ENCODE data around the gene NXT1.

The NXT1 gene

DNA sequence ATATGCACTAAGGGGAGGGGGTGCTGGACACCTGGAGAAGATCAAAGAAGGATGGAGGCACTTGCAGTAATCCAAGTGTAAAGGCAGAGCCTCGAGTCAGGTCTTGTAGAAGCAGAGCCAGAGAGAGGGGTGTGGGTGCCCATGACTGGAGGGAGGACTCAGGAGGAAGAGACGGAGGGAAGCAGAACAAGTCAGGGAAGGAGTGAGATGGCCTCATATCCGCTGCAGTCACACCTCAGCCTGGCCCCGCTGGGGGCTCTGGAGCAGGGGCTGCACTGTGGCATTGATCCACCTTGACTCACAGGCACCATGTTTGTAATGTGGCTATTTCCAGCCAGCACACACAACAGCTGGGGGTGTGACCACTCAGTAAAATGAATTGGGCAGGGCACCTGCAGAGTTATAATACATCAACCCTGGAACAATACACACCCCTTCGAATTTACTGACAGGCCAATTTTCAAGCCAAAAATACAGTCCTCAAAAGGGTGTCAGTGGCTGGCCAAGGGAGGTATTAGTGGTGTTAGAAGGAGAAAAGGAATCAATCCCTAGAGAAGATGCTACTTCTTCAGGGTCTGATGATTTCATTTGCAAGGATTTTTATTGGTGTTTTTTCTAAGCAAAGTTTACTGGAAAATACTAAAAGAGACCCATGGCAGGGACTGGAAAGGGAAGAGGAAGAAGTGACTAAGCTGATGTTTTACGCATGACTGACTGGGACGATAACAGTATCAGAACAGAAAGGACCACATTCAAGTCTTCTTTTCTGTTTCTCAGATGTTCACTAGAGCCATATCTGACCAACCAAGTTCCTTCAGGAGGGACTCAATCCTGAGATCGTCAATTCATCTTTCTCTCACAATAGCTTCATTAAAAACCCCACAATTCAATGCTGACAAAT is 18.9 kb upstream of the NXT1 start:
- DNase-seq (ENCODE audit: low spot score) = no peak

DNA sequence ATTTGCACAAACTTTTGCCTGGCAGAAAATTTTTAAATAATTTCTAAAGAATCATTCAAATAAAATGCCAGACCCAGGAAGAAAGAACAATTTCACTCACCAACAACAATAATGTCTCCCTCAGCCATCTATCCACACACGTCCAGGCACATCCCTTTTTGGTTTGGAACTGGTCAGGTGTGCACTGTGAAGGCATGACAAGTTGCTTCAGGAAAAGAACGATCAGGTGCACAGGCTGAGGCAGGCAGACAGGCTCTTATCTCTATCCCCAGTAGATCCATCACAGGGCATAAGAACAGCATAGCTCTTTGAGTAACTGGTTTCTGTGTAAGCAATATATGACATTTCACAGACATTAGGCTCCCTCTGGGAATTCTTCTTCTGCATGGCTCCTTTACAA is 18.1 kb upstream of the NXT1 start:
- DNase-seq (ENCODE audit: low spot score) = no peak

DNA sequence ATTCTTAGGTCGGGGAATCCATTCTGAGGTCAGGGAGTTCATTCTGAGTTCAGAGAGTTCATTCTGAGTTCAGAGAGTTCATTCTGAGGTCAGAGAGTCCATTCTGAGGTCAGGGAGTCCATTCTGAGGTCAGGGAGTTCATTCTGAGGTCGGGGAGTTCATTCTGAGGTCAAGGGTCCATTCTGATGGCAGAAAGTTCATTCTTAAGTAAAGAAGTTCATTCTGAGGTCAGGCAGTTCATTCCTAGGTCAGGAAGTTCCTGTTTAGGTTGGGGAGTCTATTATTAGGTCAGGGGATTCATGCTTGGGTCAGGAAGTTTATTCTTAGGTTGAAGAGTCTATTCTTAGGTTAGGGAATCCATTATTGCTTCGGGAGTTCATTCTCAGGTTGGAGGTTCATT is 16.5 kb upstream of the NXT1 start:
- no peak for DNase-seq (ENCODE audit: low spot score)

DNA sequence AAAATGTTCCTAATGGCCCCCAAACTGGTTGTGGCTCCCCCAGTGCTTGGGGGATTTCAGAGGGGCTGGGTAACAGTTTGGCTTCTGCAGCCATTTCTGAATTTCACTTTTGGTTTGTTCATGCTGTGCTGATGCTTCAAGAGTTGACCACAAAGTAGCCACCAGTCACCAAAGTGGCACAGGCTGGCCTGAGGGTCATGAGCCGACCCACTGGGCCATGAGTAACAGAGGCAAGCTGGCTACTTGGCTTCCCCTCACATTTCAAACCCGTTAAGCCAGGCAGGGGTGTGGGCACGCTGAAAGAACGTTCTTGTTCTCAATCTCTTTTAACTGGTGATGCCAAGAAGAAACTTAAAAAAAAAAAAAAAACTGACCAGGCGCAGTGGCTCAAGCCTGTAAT is 15.1 kb upstream of the NXT1 start:
- DNase-seq (ENCODE audit: low spot score) = no peak

DNA sequence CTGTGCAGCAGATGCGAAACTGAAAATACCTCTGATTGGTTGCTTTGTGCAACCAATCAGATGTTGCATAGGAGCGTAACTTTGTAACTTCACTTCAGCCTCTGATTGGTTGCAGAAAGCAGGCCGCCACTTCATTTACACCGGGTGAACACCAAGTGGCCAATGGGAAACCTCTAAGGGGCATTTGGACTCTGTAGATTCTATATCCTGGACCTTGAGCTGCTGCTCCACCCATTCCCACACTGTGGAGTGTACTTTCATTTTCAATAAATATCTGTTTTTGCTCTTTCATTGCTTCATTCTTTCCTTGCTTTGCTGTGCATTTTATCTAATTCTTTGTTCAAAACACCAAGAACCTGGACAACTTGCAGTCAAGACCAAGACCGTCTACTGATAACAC is 14.1 kb upstream of the NXT1 start:
- DNase-seq (ENCODE audit: low spot score) = no peak

DNA sequence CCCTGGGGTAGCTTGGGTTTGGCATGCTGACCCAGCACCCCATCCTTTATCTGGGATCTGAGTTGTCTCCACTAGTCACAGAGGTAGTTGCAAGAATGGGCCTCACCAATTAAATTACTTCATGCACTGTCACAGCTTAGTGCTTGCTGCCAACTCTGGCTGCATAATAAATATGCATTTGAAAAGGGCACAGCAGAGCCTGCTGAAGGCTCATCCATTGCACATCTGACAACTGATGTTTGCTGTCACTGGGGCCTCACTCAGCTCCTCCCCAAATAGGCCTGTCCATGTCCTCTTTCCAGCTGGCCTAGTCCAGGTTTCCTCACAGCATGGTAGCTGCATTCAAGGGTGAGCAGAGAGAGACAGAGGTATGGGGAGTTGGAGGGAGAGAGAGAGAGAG is 13.3 kb upstream of the NXT1 start:
- no peak for DNase-seq (ENCODE audit: low spot score)

DNA sequence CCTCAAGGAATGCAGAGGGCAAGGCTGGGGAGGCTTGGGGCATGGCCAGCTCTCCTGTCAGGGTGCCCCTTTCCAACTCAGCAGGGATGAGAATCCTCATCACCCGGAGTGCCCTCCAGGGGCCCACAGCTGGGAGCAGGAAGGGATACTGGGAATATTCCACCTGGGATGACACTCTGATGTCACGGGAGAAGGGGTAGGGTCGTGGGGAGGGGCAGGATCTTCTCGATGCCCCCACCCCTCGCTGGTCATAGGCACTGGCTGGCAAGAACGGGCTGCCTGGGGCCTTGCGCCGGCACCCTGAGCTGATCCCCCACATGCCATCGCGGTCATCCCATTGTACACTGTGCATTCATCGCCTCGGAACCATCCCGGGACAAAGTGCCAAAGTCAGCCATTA is 10.6 kb upstream of the NXT1 start:
- no peak for DNase-seq (ENCODE audit: low spot score)

DNA sequence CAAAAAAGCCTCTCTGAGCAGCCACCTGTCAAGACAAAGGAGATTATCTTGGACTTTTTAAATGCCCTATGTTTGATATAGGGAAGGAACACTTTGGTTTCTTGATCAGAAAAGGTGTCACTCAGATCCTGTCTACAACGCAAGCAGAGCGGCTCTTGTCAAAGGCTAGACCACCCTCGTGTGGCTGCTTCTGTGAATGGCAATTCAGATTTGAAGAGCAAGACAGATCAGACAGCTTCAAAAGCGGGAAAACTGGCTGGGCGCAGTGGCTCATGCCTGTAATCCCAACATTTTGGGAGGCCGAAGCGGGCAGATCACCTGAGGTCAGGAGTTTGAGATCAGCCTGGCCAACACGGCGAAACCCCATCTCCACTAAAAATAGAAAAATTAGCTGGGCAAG is 10.1 kb upstream of the NXT1 start:
- DNase-seq (ENCODE audit: low spot score) = peak; percentile 76

DNA sequence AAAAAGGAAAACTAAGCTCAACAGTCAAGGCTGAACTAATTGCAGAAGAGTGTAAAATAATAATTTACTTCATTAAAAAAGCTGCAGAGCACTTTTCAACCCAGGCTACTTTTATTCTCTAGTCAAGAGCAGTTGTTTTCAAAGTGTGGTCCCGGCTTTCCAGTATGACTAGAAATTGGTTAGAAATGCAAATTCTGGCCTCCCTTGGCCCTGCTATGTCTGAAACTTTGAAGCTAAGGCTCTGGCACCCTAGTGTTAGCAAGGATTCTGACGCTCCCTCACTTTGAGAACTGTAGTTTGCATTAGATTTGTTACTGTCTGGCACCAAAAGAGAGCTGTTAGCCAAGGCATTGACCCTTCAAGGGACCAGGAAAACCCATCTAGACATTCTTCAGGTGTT is 9.5 kb upstream of the NXT1 start:
- no peak for DNase-seq (ENCODE audit: low spot score)

DNA sequence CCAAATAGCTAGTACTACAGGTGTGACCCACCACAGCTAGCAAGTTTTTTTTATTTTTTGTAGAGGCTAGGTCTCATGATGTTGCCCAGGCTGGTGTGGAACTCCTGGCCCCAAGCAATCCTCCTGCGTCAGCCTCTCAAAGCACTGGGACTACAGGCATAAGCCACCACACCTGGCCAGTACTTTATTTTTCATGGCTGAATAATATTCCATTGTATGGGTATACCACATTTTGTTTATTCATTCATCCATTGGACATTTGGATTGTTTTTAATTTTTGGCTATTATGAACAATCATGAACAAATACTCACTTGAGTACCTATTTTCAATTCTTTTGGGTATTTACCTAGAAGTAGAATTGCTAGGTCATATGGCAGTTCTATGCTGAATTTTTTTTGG is 7.0 kb upstream of the NXT1 start:
- no peak for DNase-seq (ENCODE audit: low spot score)

DNA sequence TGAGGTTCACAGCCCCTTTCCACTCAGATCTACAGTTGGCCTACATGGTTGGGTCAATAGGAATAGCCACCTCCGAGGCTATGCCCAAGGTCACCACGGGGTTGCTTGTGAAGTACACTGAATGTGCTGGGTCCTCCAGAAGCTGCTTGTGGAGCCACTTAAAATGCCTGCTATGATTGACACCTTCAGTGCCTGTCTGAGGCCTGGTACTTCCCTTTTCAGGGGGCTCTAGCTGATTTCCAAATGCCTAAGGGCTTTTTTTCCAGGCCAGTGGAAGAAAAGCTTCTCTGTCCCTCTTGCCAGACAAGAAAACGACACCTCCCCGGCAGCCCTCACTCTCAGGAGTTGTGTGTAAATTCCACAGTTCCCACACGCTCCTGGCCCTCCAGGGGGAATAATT is 6.3 kb upstream of the NXT1 start:
- DNase-seq (ENCODE audit: low spot score) = peak; percentile 42

DNA sequence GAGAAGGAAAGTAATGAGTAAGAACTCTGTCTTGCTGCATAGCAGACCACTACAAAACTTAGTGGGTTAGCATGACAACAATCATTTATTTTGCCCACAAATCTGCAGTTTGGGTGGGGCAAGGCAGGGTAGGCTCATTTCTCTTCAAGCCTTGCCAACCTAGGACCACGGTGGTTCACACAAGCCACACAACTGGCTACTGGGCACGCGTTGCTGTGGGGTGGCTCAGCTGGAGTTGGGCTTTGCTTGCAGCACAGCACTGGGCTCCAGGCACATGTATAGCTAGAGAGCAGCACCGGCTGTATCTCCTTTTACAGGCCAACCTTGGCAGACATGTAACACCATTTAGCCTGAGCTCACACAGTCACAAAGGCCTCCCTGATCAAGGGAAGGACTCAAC is 4.6 kb upstream of the NXT1 start:
- peak; percentile 52 for DNase-seq (ENCODE audit: low spot score)

DNA sequence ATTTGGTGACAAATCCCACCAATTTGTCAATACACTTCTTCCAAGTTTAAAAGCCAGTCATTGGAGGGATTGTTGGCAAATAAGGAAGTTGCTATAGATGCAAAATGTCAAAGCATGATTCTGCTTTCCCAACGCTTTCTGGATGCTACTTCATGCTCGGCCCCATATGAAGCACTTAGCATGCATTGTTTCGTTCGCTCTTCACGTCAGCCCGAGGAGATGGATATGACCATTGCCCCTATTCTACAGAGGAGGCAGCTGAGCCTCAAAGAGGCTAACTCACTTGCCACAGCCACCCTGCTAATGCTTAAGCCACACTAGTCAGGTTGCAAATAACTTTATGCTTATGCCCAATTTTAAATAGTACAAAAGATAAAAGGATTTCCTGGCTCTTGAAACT is 2.8 kb upstream of the NXT1 start:
- DNase-seq (ENCODE audit: low spot score) = peak; percentile 4

DNA sequence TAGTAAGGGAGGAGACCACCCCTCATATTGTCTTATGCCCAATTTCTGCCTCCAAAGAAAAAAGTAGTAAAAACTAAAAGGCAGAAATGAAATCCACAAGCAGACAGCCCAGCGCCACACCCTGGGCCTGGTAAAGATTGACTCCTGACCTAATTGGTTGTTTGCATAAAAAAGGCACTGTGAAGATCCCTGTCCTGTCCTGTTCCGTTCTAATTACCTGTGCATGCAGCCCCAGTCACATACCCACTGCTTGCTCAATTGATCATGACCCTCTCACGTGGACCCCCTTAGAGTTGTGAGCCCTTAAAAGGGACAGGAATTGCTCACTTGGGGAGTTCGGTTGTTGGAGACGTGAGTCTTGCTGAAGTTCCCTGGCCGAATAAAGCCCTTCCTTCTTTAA is 2.1 kb upstream of the NXT1 start:
- peak; percentile 34 for DNase-seq (ENCODE audit: low spot score)

DNA sequence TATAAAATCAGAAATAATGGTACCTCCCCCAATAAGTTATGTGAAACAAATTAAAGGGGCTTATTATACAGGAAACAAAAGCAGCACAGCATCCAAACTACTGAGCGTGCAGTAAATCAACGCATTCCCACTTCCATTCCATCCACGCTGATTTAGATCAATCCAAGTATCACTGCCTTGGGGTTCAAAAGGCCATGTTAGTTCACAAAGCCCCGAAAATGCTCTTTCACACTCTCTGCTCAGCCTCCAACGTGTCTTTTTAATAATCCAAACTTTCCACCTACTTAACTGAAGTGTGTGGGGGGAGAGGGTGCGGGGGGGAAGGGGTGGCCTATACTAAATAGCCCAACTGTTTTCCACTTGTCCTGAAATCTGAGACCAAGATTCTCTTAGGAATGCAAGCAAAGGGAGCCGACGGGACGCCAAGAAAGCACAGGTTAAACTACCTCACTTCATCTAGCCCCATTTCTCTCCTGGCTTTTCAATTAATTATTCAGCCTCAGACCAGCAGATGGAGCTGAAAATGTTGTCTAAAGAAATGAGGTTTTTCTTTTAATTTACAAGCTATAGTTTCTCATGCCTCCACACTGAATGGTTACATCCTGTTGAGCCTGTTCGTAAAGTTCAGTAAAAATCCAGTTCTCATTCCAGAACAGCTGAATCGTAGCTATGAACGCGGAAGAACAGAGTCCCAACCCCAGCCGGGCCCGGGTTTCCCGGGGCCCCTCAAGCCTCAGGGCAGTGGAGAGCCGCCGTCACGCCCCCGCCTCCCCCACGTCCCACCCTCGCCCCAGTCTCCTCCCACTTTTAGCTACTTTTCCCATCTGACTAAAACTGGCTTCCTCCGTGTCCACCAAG is 1.0 kb upstream of the NXT1 start:
- DNase-seq (ENCODE audit: low spot score) = peak; percentile 65

DNA sequence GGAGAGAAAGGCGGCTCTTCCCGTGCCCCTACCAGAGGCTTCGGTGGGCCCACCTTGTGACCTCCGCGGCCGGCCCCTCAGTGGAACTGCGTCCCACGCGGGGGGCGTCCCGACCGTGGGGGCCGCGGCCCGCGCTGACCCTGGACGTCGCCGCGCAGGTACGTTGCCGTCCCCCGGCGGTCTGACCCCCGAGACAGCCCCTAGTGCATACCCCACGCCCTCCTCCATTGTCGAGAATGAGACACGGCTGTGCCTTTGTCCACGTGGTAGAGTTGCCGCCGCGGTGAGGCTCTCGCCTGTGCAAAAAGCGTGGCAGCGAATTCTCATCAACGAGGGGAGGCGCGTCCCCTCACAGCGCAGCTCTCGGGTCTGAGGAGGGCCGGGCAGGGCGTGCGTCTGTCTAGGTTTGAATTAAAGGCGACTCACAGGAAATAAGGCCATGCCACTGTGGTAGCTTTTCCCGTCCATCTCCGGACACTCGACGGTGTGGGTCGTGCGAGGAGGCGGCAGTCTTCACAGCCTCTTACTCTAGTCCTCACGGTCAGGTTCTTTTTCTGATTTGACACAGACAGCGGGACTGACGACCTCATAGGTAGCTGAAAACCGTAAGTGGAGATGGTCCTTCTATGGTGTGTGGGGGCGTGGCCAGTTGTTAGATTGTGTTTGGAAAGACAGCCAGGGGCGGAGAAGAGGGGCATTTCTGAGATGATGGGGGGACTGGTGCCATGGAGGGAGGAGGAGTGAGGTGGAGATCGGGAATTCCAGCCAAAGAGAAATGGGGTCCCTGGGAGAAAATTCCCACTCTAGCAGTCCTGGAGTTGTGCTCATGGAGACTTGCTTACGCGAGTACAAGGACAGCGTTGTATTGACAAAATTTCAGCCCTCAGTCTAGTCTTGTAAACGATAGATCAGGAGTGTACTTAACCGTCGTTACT is 580 bp downstream of the NXT1 start:
- DNase-seq (ENCODE audit: low spot score) = peak; percentile 72

DNA sequence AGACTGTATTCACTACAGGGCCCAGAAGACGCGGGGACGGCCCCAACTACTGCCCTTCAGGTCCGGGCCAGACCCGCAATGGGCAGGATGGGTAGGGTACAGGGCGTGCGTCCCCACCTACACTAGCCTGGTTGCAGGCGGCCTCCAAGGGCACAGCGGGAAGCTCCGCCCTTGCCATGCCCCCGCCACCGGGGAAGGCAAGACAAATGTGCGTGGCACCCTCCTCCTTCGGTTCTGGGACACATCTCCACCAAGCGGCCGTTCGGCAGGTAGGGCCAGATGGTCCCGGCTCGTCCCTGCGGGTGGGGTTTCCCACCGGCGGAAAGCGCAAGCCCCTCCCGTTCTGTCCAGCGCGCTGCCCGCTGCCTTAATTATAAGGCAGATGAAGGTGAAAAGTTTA is 5.6 kb downstream of the NXT1 start:
- DNase-seq (ENCODE audit: low spot score) = no peak

DNA sequence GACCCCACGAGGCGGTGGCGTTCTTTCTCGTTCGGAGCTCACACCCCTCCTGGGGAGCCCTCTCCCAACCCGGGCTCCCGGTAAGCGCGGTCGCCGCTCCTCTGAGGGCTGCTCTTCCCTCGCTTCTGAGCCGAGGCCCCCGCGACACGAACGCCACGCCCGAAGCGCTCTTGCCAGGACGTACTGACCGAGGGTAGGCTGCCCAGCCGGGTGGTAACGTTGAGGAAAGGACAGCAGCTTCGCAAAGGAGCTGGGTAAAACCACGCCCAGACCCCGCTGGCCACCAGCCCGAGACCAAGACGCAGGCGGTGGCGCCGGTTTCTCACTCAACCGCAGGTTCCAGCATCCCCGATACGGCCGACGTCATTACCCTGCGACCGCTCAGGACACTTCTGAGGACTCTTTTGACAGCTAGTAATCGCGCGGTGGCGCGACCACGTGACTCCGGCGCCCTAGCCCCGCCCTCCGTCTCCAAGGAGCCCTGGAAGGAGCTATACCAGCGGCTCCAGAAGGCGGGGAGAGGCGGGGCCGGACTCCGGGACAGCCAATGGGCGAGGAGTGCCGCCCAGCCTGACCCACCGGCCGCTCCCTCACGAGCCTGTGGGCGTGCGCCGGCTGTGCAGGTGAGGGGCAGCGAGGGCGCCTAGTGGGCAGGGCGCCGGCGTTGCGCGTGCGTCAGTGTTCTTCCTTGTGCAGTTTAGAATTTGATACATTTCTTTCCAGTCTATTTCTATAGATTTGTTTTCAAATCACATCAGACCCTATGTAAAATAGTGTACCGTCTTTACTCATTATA is 7.4 kb downstream of the NXT1 start:
- DNase-seq (ENCODE audit: low spot score) = peak; percentile 99

DNA sequence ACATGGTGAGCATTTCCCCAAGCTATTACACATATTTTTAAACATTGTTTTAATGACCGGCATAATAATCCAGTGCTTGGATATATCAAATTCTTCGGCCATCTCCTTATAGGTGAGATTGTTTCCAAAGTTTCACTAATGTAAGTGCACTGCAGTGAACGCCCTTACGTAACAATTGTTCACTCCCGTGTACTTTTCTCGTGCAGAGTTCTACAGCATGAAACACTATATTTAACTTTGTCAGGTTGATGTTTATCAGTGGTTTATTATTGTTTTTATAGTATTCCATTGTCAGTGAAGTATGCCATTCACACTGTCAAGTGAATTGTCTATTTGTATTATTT is 7.9 kb downstream of the NXT1 start:
- no peak for DNase-seq (ENCODE audit: low spot score)

DNA sequence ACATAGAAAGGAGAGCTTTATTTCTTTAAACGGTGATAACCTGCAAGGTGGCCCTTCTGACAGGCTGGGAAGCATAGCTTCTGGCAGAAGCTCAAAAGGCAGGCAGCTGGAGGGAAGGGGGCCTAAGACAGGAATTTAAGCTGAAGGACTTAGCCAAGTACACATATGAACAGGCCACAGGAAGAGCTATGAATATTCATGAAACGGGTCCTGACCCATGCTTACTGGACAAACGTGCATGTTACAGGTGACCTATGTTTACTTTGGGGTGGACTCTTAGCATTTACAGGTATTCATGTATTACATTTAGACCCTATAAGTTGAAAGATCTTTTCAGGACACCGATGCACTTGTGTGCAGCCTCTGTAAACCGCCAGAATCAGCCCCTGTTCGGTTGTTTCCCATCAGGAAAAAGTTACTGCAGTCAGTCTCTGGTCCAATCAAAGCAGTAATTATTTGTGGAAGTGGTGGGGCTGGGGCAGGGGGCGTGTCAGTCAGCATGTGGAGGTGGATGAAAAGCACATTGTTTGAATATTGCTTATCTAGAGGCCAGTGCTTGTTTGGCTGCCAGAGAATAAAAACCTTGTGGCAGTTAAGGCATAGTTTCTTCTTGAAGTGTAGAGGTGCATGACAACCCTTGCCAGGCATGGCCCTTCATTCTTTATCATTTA is 8.5 kb downstream of the NXT1 start:
- DNase-seq (ENCODE audit: low spot score) = no peak

DNA sequence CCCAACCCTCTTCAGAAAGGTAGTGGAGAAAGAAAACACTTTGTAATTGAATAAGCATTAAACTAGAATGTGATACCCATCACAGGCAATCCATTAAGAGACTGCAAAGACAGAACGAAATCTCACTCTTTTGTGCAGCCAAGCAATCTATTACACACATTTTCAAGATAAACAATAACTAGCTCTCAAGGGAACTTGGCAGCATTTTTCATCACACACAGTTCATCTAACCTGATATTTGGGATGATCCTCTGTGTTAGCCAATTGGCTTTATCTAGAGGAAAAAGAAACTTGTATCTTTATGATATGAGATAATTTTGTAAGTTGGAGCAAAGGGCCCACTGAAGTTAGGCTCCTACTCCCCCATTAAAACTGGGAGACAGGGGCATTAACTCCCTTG is 9.9 kb downstream of the NXT1 start:
- DNase-seq (ENCODE audit: low spot score) = no peak
